Subcutaneous adipose tissue (tissue), 4 donors: ENCODE measurements around the gene XDH. TPM values are rescaled to one million over a fixed set of nuclear protein-coding genes. Genes with fewer than 3 reads are reported as not detected.

Source experiments
- total RNA-seq, 4 donors: library from RNA; depleted of rRNA; stranded (reverse); fragments of >200 nt; gene quantifications; one replicate each; pipeline ENCODE4 v1.1.0, GENCODE V29; 2016
- TF ChIP-seq, protein P1 (sequence below): fragments of 450-650 bp; IDR thresholded peaks from one replicate; pipeline ENCODE4 v1.5.1; 2016; ENCODE audit warnings: low read depth, mild to moderate bottlenecking, control low read depth, antibody characterized with exemption, moderate library complexity

XDH gene
- total RNA-seq, 4 donors from 2014 or later, result not detected

DNA sequence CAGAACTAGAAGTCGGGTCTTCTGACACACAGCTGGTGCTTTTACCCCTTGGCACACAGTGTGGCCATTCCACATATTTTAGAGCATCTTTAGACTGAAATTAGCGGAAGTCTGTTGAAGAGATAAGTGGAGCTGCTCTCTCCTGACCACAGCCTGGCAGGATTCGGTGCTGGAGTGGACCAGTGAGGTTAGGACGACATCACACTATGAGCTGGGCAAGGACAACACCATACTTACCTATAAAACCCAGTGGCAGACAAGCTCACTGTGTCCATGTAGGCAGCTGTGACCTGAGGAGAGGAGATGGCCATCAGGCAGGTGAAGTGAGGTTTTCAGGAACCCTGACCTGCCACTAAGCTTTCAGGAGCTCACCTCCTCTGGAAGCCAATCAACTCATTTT lies 70.1 kb downstream of the XDH start:
- TF ChIP-seq, protein P1, sequence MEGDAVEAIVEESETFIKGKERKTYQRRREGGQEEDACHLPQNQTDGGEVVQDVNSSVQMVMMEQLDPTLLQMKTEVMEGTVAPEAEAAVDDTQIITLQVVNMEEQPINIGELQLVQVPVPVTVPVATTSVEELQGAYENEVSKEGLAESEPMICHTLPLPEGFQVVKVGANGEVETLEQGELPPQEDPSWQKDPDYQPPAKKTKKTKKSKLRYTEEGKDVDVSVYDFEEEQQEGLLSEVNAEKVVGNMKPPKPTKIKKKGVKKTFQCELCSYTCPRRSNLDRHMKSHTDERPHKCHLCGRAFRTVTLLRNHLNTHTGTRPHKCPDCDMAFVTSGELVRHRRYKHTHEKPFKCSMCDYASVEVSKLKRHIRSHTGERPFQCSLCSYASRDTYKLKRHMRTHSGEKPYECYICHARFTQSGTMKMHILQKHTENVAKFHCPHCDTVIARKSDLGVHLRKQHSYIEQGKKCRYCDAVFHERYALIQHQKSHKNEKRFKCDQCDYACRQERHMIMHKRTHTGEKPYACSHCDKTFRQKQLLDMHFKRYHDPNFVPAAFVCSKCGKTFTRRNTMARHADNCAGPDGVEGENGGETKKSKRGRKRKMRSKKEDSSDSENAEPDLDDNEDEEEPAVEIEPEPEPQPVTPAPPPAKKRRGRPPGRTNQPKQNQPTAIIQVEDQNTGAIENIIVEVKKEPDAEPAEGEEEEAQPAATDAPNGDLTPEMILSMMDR, result no peak

DNA sequence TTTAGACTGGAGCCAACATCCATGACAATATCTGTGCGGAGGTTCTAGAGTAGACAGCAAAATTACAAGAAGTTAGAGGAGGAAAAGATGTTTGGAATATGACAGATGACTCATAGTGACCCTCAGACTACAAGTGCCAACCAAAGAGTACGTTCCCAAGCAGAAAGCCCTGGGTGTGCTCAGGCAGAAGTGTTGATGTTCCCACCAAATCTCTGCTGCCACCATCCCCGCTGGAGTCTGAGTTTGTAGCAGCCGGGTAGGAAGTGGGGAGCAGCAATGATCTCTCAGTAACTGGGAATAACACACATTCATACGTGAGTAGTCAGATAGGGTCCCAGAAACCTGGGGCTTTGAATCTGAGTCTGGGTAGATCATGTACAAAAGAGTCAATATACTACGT lies 73.2 kb downstream of the XDH start:
- TF ChIP-seq, protein P1, result no peak

- TF ChIP-seq, protein P1, result no peak
Observed at GRCh38 chr2:31339696-31340095, 74.8 kb downstream of the XDH start.

GRCh38 chr2:31337860-31338259 lies 76.7 kb downstream of the XDH start:
- TF ChIP-seq, protein P1, result no peak

GRCh38 chr2:31337197-31337596 lies 77.3 kb downstream of the XDH start:
- TF ChIP-seq, protein P1, result no peak

GRCh38 chr2:31335921-31336585 lies 78.5 kb downstream of the XDH start:
- TF ChIP-seq, protein P1, result no peak

DNA sequence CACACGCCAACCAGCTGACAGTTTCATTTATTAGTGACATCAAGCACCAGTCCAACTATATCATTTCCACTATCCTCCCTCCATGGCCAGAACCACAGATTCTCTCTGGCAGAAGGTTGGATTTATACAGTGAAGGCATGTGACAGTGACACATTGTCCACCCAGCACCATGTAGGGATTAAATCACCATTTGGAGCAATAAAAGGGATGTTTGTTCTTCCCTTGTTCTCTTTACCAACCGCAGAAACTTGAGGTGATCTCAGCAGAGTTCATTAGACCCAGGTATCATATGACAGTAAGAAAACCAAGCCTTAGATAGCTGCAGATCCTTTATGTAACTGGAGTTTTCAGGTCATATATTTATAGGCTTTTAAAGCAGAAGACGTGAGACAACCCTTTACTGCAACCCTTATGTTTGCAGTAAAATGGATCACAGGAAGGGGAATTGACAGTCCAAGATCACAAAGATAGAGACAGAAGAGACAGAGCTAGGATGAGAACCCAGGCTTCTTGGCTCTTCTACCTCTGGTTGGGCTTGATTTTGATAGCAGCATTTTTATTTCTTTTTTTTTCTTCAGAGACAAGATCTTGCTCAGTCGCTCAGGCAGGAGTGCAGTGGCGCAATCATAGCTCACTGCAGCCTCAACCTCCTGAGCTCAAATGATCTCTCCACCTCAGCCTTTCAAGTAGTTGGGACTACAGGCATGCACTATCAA lies 80.1 kb downstream of the XDH start:
- TF ChIP-seq, protein P1, result no peak
